OCI-LY3 (cell line): Measurements from ENCODE around the gene HLA-DQB1.

Experiments used
- CTCF ChIP-seq: fragments of 200-600, 300-600 bp; sonication (generic); IDR thresholded peaks from 2 replicates; pipeline ENCODE4 v1.5.1; 2014; ENCODE audit warnings: antibody characterized with exemption, low read length, low read depth
- EZH2phosphoT487 ChIP-seq: fragments of 200-600 bp; shearing (Covaris generic); IDR thresholded peaks from 2 replicates; pipeline ENCODE4 v1.6.1; 2018; ENCODE audit warnings: antibody characterized with exemption, mixed run types, low read depth

- TF ChIP-seq CTCF (no peak), EZH2phosphoT487 (no peak)
Observed at GRCh38 chr6:32669893-32670292, 3.4 kb upstream of the HLA-DQB1 start.
